ENCODE results near the gene CYP26A1.

Gene CYP26A1

GRCh38 chr10:93073539-93074146, at the start of gene CYP26A1:
Gene CYP26A1, plus strand, starts transcription at chr10:93073893. Its CDS starts 42 bp downstream, at chr10:93073935.
- DNase-seq (ENCODE audit: low read depth): no peak

- no peak for DNase-seq (ENCODE audit: low read depth)
These were observed 47.6 kb upstream of the CYP26A1 start for GRCh38 chr10:93026072-93026471.

GRCh38 chr10:93027508-93027907, 46.2 kb upstream of the CYP26A1 start:
- DNase-seq (ENCODE audit: low read depth): no peak

GRCh38 chr10:93028883-93029282, 44.8 kb upstream of the CYP26A1 start:
- peak; percentile 41 for DNase-seq (ENCODE audit: low read depth)

GRCh38 chr10:93030409-93030808, 43.3 kb upstream of the CYP26A1 start:
- DNase-seq (ENCODE audit: low read depth): no peak

GRCh38 chr10:93032105-93032808, 41.4 kb upstream of the CYP26A1 start:
- no peak for DNase-seq (ENCODE audit: low read depth)

- no peak for DNase-seq (ENCODE audit: low read depth)
These were observed 40.9 kb upstream of the CYP26A1 start for GRCh38 chr10:93032809-93033137.

- DNase-seq (ENCODE audit: low read depth): no peak
These were observed 39.3 kb upstream of the CYP26A1 start for GRCh38 chr10:93034426-93034825.

GRCh38 chr10:93039110-93039509, 34.6 kb upstream of the CYP26A1 start:
- DNase-seq (ENCODE audit: low read depth): no peak

GRCh38 chr10:93039721-93040120, 34.0 kb upstream of the CYP26A1 start:
- no peak for DNase-seq (ENCODE audit: low read depth)

GRCh38 chr10:93054486-93054885, 19.2 kb upstream of the CYP26A1 start:
- DNase-seq (ENCODE audit: low read depth): no peak

- no peak for DNase-seq (ENCODE audit: low read depth)
These were observed 15.6 kb upstream of the CYP26A1 start for GRCh38 chr10:93058139-93058538.

GRCh38 chr10:93059975-93060886, 13.5 kb upstream of the CYP26A1 start, which contains the start of gene CYP26C1:
Gene CYP26C1, plus strand, starts transcription at chr10:93060798. Its CDS starts 466 bp downstream, at chr10:93061264.
- DNase-seq (ENCODE audit: low read depth): no peak

GRCh38 chr10:93060887-93061593, 12.7 kb upstream of the CYP26A1 start:
- no peak for DNase-seq (ENCODE audit: low read depth)

GRCh38 chr10:93061594-93062513, 11.8 kb upstream of the CYP26A1 start:
- no peak for DNase-seq (ENCODE audit: low read depth)

GRCh38 chr10:93062514-93063143, 11.1 kb upstream of the CYP26A1 start:
- peak; percentile 10 for DNase-seq (ENCODE audit: low read depth)

- DNase-seq (ENCODE audit: low read depth): no peak
These were observed 10.3 kb upstream of the CYP26A1 start for GRCh38 chr10:93063144-93063976.

- DNase-seq (ENCODE audit: low read depth): no peak
These were observed 9.6 kb upstream of the CYP26A1 start for GRCh38 chr10:93063977-93064660.

Measured in HS-5 (cell line).